ENCODE data around the gene SLC22A3.
"Not testable (repeated sequence)": the region's sequence is repeated elsewhere in the genome, so short reads cannot be mapped to it uniquely, and the experiment has no call there.

The SLC22A3 gene

DNA sequence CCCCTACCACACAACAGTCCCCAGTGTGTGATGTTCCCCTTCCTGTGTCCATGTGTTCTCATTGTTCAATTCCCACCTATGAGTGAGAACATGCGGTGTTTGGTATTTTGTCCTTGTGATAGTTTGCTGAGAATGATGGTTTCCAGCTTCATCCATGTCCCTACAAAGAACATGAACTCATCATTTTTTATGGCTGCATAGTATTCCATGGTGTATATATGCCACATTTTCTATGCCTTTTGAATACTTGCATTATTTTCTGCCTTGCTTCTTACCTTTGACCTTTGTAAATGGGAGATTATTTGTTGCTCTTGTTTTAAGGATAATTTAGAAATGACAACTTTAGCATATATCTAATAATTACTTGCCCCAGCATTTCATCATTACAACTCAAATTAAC, 45.3 kb downstream of the SLC22A3 start:
- not testable (repeated sequence) for H3K27me3 ChIP-seq (ENCODE audit: insufficient read depth, low read length); H3K4me2 ChIP-seq (ENCODE audit: low read length); H2BK120ac ChIP-seq (ENCODE audit: insufficient read depth, low read length, poor library complexity); H3K9me3 ChIP-seq (ENCODE audit: insufficient read depth, low read depth, low read length); H3K23ac ChIP-seq (ENCODE audit: low read length); H3K4me3 ChIP-seq (ENCODE audit: low read depth, low read length); H3K9ac ChIP-seq (ENCODE audit: low read length); H2BK5ac ChIP-seq (ENCODE audit: low read depth, low read length, poor library complexity); H3K36me3 ChIP-seq (ENCODE audit: control insufficient read depth in 1 of 2, insufficient read depth in 2 of 2, low read length in 2 of 2); H2AK5ac ChIP-seq (ENCODE audit: low read length); H3K18ac ChIP-seq (ENCODE audit: low read length); H3K14ac ChIP-seq (ENCODE audit: low read length); H3K27ac ChIP-seq (ENCODE audit: low read depth, low read length); H3K4me1 ChIP-seq (ENCODE audit: control insufficient read depth in 1 of 2, insufficient read depth in 2 of 2, low read length in 2 of 2); H4K91ac ChIP-seq (ENCODE audit: low read depth, low read length); DNase-seq; H3K4ac ChIP-seq (ENCODE audit: low read depth, low read length); H3K79me2 ChIP-seq (ENCODE audit: control insufficient read depth, insufficient read depth, low read length, poor library complexity); H2BK12ac ChIP-seq (ENCODE audit: low read length); H3K79me1 ChIP-seq (ENCODE audit: low read length); H4K8ac ChIP-seq (ENCODE audit: low read depth, low read length); H2AFZ ChIP-seq (ENCODE audit: insufficient read depth, low read length, poor library complexity); H4K12ac ChIP-seq (ENCODE audit: low read depth, low read length)
- no CpG with 5 or more reads among the region's 1 CpG for WGBS (ENCODE audit: extremely low coverage, insufficient coverage, insufficient read length)

DNA sequence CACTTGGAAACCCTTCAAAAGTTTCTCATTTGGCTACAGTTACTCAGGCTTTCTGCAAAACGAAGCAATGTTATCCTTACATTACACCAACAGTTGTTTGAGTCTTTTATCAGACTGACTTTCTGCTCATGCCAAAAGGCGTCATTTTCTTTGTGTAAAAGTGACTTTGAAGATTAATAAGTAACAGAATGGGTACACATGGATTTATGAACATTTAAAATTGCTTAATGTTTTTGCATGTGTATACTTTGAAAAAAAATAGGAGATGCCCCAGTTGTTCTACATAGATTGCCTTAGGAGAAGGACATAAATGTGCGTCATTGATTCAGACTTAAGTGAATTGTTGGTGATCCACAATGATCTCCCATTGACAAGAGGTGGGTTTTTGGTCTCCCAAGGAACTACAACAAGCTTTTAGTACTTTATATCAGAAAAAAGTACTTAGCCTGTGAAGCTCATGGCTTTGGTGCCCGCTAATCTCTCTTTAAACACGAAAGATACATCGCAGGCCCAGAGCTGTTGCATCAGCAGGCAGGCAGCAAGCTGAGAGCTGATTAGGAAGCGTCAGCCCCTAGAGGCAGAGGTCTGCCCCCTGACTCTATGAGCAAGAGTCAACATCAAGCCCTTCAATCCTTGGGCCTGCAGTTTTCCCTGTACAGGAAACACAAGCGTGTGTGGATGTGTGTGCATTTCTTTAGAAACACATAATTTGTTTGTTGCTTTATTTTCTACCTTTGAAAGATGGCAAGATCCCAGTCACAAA, 45.9 kb downstream of the SLC22A3 start:
- no peak overlapping the region for H3K27ac ChIP-seq (ENCODE audit: low read depth, low read length)
- no CpG with 5 or more reads among the region's 8 CpGs for WGBS (ENCODE audit: extremely low coverage, insufficient coverage, insufficient read length)
- H2BK5ac ChIP-seq (ENCODE audit: low read depth, low read length, poor library complexity): no peak overlapping the region

DNA sequence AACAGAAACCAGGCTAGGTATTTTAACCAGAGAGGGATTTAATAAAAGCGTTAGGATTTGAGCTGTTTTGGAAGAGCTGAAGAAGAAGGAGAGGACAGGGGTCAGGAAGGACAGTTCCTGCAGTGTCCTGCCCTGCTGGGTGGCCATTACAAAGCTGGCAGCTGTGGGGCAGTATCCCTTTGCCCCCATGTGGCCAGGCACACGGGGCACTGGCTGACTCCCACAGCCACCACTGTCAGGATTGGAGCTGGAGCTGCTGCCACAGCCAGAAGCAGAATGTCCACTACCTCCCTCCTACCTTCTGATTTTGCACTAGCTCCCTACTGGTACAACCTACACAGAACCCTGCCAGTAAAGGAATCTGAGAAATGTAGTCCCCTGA, 46.5 kb downstream of the SLC22A3 start:
- Histone ChIP-seq H3K9me3 (ENCODE audit: insufficient read depth, low read depth, low read length) (no peaks in the 10 kb centered on the region), H3K9ac (ENCODE audit: low read length) (no peak overlapping the region), H3K4me3 (ENCODE audit: low read depth, low read length) (no peak overlapping the region), H3K79me2 (ENCODE audit: control insufficient read depth, insufficient read depth, low read length, poor library complexity) (no peaks in the 10 kb centered on the region), H2AK5ac (ENCODE audit: low read length) (no peak overlapping the region), H3K27ac (ENCODE audit: low read depth, low read length) (peak overlapping the region; percentile 11), H2AFZ (ENCODE audit: insufficient read depth, low read length, poor library complexity) (no peak overlapping the region), H4K12ac (ENCODE audit: low read depth, low read length) (no peak overlapping the region), H3K36me3 (ENCODE audit: control insufficient read depth in 1 of 2, insufficient read depth in 2 of 2, low read length in 2 of 2) (no peaks in the 10 kb centered on the region), H2BK120ac (ENCODE audit: insufficient read depth, low read length, poor library complexity) (no peak overlapping the region), H4K8ac (ENCODE audit: low read depth, low read length) (no peak overlapping the region), H2BK12ac (ENCODE audit: low read length) (no peak overlapping the region), H3K4me2 (ENCODE audit: low read length) (no peak overlapping the region), H3K27me3 (ENCODE audit: insufficient read depth, low read length) (no peaks in the 10 kb centered on the region), H3K23ac (ENCODE audit: low read length) (no peak overlapping the region), H3K14ac (ENCODE audit: low read length) (no peak overlapping the region), H2BK5ac (ENCODE audit: low read depth, low read length, poor library complexity) (no peak overlapping the region), H3K79me1 (ENCODE audit: low read length) (no peaks in the 10 kb centered on the region), H4K91ac (ENCODE audit: low read depth, low read length) (no peak overlapping the region), H3K4ac (ENCODE audit: low read depth, low read length) (no peak overlapping the region), H3K18ac (ENCODE audit: low read length) (no peak overlapping the region), H3K4me1 (ENCODE audit: control insufficient read depth in 1 of 2, insufficient read depth in 2 of 2, low read length in 2 of 2) (peaks cover 3 to 6% of the 10 kb centered on the region in 2 experiments)
- DNase-seq: no peak
- WGBS (ENCODE audit: extremely low coverage, insufficient coverage, insufficient read length): no CpG with 5 or more reads among the region's 2 CpGs

More for the DNA sequence above, 45.9 kb downstream of the SLC22A3 start:
- Histone ChIP-seq H3K23ac (ENCODE audit: low read length) (no peak overlapping the region), H2BK12ac (ENCODE audit: low read length) (no peak overlapping the region), H3K4me1 (ENCODE audit: control insufficient read depth in 1 of 2, insufficient read depth in 2 of 2, low read length in 2 of 2) (peaks cover 3 to 6% of the 10 kb centered on the region in 2 experiments), H2AK5ac (ENCODE audit: low read length) (no peak overlapping the region), H3K18ac (ENCODE audit: low read length) (no peak overlapping the region), H4K91ac (ENCODE audit: low read depth, low read length) (no peak overlapping the region), H2AFZ (ENCODE audit: insufficient read depth, low read length, poor library complexity) (no peak overlapping the region), H3K4me2 (ENCODE audit: low read length) (no peak overlapping the region), H3K14ac (ENCODE audit: low read length) (no peak overlapping the region), H2BK120ac (ENCODE audit: insufficient read depth, low read length, poor library complexity) (no peak overlapping the region), H3K79me1 (ENCODE audit: low read length) (no peaks in the 10 kb centered on the region), H3K9ac (ENCODE audit: low read length) (no peak overlapping the region), H4K8ac (ENCODE audit: low read depth, low read length) (no peak overlapping the region), H3K4ac (ENCODE audit: low read depth, low read length) (no peak overlapping the region), H3K27me3 (ENCODE audit: insufficient read depth, low read length) (no peaks in the 10 kb centered on the region), H3K4me3 (ENCODE audit: low read depth, low read length) (no peak overlapping the region), H3K36me3 (ENCODE audit: control insufficient read depth in 1 of 2, insufficient read depth in 2 of 2, low read length in 2 of 2) (no peaks in the 10 kb centered on the region), H3K79me2 (ENCODE audit: control insufficient read depth, insufficient read depth, low read length, poor library complexity) (no peaks in the 10 kb centered on the region), H3K9me3 (ENCODE audit: insufficient read depth, low read depth, low read length) (no peaks in the 10 kb centered on the region), H4K12ac (ENCODE audit: low read depth, low read length) (no peak overlapping the region)
- DNase-seq: no peak

DNA sequence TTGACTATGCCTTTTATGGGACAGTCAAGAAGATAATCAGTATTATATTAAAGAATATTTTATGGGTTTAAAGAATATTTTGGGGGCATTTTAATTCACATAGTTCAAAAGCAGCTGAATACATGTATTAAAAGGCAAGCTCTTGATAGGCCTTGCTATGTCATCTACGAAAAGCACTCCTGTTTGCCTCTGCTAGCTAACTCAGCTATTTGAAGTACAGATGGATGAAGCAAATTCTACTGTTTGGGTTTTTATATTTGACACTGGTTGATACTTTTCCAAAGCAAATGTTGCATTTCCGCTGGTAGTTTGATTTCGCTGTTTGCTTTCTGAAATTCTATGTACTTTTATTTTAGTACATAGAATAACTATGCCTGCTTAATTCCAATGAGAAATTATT, 47.0 kb downstream of the SLC22A3 start:
- Histone ChIP-seq H3K79me2 (ENCODE audit: control insufficient read depth, insufficient read depth, low read length, poor library complexity) (no peaks in the 10 kb centered on the region), H4K12ac (ENCODE audit: low read depth, low read length) (no peak overlapping the region), H2BK5ac (ENCODE audit: low read depth, low read length, poor library complexity) (no peak overlapping the region), H3K14ac (ENCODE audit: low read length) (no peak overlapping the region), H3K9ac (ENCODE audit: low read length) (no peak overlapping the region), H2AK5ac (ENCODE audit: low read length) (no peak overlapping the region), H3K36me3 (ENCODE audit: control insufficient read depth in 1 of 2, insufficient read depth in 2 of 2, low read length in 2 of 2) (no peaks in the 10 kb centered on the region), H3K79me1 (ENCODE audit: low read length) (no peaks in the 10 kb centered on the region), H3K23ac (ENCODE audit: low read length) (no peak overlapping the region), H3K18ac (ENCODE audit: low read length) (no peak overlapping the region), H3K27ac (ENCODE audit: low read depth, low read length) (no peak overlapping the region), H3K4me3 (ENCODE audit: low read depth, low read length) (no peak overlapping the region), H4K8ac (ENCODE audit: low read depth, low read length) (no peak overlapping the region), H3K4me1 (ENCODE audit: control insufficient read depth in 1 of 2, insufficient read depth in 2 of 2, low read length in 2 of 2) (peaks cover 3 to 6% of the 10 kb centered on the region in 2 experiments), H4K91ac (ENCODE audit: low read depth, low read length) (no peak overlapping the region), H3K9me3 (ENCODE audit: insufficient read depth, low read depth, low read length) (no peaks in the 10 kb centered on the region), H3K4ac (ENCODE audit: low read depth, low read length) (no peak overlapping the region), H2BK120ac (ENCODE audit: insufficient read depth, low read length, poor library complexity) (no peak overlapping the region), H2AFZ (ENCODE audit: insufficient read depth, low read length, poor library complexity) (no peak overlapping the region), H3K4me2 (ENCODE audit: low read length) (no peak overlapping the region), H3K27me3 (ENCODE audit: insufficient read depth, low read length) (no peaks in the 10 kb centered on the region), H2BK12ac (ENCODE audit: low read length) (no peak overlapping the region)
- no CpG with 5 or more reads among the region's 3 CpGs for whole genome bisulfite sequencing (ENCODE audit: extremely low coverage, insufficient coverage, insufficient read length)
- DNase-seq: no peak
